COLO668 (cell line): Measurements from ENCODE around the gene HDAC4.

Source experiments
- DNase-seq: peaks from one replicate; lab custom pipeline; 2025; ENCODE audit not compliant: unreplicated experiment; lab: John Stamatoyannopoulos, UW

Gene HDAC4

GRCh38 chr2:239329972-239330572, 70.7 kb downstream of the HDAC4 start:
- no peak for DNase-seq

GRCh38 chr2:239329284-239329971, 71.4 kb downstream of the HDAC4 start:
- DNase-seq: no peak

GRCh38 chr2:239328351-239329191, 72.2 kb downstream of the HDAC4 start:
- no peak for DNase-seq

DNA sequence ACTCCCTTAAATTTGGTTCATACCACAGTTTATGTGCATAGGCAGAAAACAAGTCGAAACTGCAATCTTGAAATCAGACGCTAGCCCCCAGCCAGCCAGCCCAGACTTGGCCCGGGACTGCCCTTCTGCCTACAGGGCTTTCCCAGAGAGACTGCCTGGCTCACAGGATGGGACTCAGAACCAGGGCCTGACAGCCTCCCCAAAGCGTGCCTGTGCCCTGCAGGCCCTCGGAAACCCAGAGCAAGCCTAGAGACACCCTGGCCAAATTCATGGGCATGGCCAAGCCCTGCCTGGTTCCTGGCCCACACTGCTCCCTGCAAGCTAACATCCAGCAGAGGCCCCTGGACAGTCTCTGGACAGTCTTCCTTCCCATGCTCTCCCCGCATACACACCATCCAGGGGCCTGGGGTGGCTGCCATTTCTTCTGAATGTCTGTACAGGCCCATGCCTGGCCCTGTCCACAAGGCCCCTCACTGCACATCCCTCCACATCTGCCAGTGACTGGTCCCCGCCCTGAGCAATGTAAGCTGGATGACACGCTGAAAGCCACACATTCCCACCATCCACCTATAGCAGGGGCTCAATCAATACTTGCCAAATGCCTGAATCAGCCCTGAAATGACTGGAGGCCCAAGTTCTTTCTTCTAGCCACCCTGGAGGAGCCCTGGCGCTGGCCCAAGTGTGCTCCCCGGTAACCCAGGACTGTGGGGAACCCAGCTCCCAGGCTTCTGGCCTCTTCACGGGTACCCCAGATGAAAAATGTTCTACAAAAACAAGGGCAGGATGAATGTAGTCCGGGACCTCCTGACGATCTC, 73.1 kb downstream of the HDAC4 start:
- DNase-seq: no peak

DNA sequence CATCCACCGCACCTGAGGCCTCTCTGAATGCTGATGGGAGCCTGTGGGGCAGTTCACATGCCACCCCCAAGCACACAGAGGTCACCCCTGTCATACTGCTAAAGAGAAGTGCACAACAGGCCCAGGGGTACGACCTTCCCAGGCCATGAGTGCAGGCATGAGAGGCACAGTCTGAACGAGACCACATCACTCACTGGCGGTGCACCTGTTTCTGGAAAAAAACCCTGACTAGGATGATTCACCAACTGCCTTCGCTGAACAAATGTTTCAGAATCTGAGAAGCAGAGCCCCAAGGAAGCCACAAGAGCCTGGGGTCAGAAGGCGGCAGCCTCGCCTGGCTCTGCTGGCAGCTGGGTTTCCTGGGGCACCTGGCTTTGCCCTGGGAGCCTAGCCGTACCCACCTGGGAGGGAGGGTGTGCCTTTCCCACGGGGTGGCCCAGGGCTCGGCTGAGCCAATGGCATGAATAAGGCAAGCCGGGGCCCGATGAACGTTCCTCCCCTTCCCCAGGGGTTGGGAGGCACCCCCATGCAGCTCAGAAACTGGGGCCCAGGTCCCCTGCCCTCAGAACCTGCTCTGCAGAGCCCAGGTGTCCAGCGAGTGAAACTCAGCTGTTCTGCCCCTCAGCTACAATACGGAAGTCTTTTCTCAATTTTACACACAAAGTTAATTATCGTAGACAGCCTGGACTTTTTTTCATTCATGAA, 73.8 kb downstream of the HDAC4 start:
- peak; percentile 22 for DNase-seq

- no peak for DNase-seq
These were observed 76.4 kb downstream of the HDAC4 start for GRCh38 chr2:239324456-239324855.

DNA sequence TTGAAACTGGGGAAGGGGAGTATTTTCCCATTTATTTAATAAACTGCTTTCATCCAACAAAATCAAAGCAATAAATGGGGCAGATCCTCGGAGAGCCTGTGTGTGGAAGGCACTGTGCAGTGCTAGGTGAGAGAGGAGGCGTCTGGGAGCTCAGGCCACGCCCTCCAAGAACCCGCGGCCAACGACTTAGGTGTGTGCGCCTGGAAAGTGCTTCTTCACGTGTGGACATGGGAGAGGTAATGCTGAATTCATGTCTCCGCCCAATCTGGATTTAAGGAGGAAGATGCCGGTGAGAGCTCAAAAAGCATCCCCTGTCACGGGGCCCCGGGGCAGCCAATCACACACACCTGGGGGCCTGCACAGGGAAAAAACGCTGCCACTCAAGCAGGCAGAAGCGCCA, 77.4 kb downstream of the HDAC4 start:
- DNase-seq: no peak

- peak; percentile 31 for DNase-seq
These were observed 78.3 kb downstream of the HDAC4 start for GRCh38 chr2:239322416-239323086.

- DNase-seq: no peak
These were observed 79.0 kb downstream of the HDAC4 start for GRCh38 chr2:239321596-239322415.

DNA sequence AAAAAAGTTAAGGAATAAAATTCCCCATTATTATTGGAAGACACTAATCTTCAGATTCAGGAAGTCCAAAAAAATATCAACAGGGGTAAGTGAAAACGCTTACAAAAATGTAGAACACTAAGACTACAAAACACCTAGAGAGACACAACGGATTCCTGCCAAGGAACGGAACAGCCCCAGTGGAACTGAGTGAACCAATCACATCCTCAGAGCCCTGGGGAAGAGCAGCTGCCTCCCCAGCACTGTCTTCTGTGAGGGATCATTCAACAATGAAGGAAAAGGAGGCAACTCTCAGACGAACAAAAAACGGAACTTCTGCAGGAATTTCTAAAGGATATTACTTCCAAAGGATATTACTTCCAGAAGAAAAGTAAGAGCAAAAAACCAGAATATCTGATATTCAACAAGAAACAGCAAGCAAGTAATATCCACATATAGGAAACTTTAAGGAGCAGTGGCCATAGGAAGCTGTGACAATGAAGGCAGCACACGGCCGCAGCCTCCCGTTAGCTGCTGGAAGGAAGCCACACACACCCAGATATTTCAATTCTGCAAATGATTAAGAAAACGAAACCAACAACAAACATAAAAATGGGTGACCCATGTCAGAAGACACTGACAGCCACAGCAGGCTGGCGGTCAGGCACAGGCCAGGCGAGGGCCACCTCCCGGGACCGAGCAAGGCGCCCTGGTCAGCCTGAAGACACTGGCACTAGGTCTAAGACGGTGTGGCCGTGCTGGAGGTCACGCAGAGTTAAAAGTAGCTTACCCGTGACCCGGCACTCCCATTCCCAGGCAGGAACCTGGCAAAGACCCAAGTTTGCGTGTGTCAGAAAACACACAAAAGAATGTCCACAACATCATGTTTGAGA, 81.8 kb downstream of the HDAC4 start:
- peak; percentile 14 for DNase-seq

GRCh38 chr2:239318151-239318611, 82.6 kb downstream of the HDAC4 start:
- DNase-seq: no peak

- DNase-seq: no peak
These were observed 84.0 kb downstream of the HDAC4 start for GRCh38 chr2:239316562-239317465.

- DNase-seq: no peak
These were observed 85.5 kb downstream of the HDAC4 start for GRCh38 chr2:239315308-239315707.

GRCh38 chr2:239313776-239314175, 87.0 kb downstream of the HDAC4 start:
- DNase-seq: no peak

GRCh38 chr2:239312741-239313667, 87.8 kb downstream of the HDAC4 start:
- DNase-seq: no peak

DNA sequence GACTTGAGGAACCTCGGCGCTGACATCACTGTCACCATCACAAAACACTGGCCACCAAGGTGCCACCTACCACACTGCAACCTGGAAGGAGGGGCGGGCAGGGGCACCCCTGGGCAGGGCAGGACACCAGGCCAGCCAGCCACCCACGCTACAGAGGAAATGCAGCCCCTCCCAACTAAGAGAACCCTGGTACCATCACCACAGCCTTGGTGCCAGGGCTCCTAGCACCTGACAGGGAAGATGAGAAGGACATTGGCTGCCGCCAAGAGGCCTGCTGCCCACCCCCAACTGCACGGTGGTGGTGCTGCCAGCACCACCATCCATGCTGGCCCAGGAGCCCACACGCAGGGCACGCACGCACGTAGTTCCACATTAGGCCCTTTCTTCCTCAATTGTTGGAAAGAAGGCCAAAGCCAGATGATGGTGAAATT, 88.7 kb downstream of the HDAC4 start:
- DNase-seq: no peak
